HG03571 (cell line): Measurements from ENCODE around the gene ZNF682.
"Not testable (repeated sequence)": the region's sequence is repeated elsewhere in the genome, so short reads cannot be mapped to it uniquely, and the experiment has no call there.

Experiments
- ATAC-seq: cut with Tn5 transposase; IDR thresholded peaks from one replicate; pipeline ENCODE4 v1.9.1; 2021; ENCODE audit not compliant: unreplicated experiment

Gene ZNF682

DNA sequence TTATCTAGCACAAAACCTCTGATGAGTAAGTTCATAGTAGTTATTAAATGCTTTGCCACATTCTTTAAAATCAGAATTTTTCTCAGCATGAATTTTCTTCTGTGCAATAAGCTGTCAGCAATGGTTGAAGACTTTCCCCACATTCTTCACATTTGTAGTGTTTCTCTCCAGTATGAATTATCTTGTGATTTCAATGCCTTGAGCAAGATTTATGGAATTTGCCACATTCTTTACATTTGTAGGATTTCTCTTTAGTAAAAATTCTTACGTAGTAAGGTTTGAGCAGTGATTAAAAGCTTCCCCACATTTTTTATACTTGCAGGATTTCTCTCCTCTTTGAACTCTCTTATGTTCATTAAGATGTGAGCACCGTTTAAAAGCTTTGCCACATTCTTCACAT is 33.6 kb downstream of the ZNF682 start:
- no peak for ATAC-seq

DNA sequence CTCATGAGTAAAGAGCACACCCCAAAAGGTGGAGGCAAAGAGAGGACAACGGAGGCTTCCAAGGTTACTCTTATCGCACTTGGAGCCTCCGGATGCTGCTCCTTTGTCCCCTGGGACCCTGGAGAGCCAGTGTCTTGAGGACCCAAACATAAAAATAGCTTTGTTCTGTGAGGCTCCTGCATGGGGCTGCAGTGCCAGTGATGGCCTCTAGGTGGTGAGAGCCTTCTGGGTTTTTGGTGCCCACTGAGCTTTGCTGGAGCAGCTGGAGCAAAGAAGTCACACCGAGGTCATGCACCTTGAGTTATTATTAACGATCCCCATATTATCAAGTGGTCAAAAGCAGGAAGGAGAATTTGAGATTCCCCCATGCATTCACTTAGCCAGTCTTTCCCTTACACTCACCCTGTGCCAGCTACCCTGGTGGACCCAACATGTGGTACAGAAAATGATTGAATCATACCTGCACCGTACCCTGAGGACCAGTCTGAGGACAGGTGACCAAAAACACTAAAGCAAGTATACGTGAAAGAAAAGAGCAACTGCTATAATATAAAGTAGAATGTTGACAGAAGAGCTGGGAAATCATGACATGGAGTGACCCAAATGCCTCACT is 41.5 kb downstream of the ZNF682 start:
- no peak for ATAC-seq

- ATAC-seq: no peak
These were observed 72.4 kb downstream of the ZNF682 start for GRCh38 chr19:19966862-19967261.

DNA sequence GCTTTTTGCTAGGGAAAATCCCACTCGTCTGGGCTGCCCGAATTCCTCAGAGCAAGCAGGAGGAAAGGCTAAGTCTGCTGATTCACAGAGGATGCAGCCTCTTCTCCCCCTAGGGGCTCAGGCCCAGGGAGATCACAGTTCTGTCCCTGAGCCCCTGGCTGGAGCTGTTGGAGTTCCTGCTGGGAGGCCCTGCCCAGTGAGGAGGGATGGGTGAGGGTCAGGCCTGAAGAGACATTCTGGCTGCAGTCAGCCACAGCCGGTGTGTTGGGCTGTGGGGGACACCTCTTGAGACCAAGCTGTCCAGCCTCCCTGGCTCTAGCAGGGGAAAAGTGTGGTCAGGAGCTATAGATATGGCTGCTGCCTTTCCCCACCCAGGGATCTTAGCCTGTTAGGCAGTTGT is 73.2 kb downstream of the ZNF682 start:
- ATAC-seq: not testable (repeated sequence)

- no peak for ATAC-seq
These were observed 74.9 kb downstream of the ZNF682 start for GRCh38 chr19:19964416-19964815.

GRCh38 chr19:19959151-19959799 is 80.0 kb downstream of the ZNF682 start:
- ATAC-seq: not testable (repeated sequence)

DNA sequence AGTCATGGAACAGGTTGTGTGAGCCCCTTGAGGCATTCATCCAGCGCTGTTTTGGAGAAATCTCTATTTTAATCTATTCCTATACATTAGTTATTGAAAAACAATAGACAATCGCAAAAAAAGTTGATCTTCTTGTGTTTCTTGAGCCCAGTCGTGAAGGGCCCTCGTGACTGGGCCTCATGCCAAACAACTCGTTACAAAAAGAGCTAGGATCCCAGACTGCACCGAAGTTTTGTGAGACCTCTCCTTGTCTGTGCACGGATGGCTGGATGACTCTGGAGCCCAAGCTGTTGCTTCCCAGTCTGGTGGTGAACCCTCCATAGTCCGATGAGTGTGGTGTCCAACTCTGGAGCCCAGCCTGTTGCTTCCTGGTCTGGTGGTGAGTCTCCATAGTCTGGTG is 81.5 kb downstream of the ZNF682 start:
- ATAC-seq: not testable (repeated sequence)

DNA sequence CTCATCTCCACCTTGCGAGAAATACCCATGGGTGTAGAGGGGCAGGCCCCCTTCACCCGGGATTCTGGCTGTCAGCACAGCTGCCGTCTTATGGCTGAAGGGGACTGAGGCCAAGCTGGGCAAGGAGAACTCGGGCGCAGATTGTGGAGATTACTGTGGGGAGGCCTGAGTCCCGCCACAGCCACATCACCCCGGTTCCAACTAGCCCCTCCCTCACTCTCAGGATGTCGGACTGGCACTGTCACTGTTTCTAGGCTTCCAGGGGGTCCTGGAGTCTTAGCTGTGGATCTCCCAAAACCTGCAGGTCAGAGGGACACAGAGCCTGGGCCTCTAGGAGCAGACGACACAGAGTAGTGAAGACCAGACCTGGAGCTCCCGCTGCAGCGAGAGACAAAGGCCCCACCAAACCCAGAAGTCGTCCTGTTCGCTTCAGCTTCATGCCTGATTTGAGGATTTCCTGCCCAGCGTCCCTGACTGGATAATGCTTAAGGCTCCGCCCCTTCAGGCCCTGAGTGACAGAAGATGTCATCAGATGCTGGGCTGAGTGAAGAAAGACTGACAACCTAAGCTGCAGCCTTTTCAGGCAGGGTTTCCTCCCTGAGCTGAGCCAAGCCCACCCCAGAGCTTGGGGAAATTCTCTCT is 82.8 kb downstream of the ZNF682 start:
- ATAC-seq: no peak

- no peak for ATAC-seq
These were observed 84.1 kb downstream of the ZNF682 start for GRCh38 chr19:19955208-19955607.
